ENCODE measurements around the gene SLC66A1.

DNA sequence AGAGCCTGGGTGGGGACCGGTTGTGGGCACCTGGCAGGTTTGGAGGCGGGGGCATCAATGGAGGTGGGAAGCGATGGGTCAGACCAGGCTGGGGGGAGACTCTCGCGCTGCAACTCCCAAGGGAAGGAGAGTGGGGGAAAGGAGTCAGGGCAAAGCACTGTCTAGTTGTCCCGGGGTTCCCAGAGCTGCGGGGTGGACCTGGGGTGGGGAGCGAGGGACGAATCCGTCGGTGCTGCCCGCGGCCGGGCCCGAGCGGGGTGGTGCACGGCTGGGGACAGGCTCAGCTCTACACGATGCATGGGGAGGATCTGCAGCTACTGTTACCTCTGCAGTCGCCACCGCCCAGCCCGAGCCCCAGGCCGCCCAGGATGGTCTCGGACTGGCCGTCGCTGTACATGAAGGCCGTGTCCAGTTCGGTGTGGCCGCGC is 609 bp upstream of the SLC66A1 start:
- no peak for TF ChIP-seq POLR2A (IDR thresholded peaks at IDR 0.05)
- TF ChIP-seq, protein P1, sequence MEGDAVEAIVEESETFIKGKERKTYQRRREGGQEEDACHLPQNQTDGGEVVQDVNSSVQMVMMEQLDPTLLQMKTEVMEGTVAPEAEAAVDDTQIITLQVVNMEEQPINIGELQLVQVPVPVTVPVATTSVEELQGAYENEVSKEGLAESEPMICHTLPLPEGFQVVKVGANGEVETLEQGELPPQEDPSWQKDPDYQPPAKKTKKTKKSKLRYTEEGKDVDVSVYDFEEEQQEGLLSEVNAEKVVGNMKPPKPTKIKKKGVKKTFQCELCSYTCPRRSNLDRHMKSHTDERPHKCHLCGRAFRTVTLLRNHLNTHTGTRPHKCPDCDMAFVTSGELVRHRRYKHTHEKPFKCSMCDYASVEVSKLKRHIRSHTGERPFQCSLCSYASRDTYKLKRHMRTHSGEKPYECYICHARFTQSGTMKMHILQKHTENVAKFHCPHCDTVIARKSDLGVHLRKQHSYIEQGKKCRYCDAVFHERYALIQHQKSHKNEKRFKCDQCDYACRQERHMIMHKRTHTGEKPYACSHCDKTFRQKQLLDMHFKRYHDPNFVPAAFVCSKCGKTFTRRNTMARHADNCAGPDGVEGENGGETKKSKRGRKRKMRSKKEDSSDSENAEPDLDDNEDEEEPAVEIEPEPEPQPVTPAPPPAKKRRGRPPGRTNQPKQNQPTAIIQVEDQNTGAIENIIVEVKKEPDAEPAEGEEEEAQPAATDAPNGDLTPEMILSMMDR (IDR thresholded peaks at IDR 0.05): no peak
- TF ChIP-seq EP300 (IDR thresholded peaks at IDR 0.05): no peak
- no peak for TF ChIP-seq POLR2AphosphoS5 (IDR thresholded peaks at IDR 0.05)

Measured in suprapubic skin (tissue), 4 donors.